Caco-2 (cell line): ENCODE measurements around the gene SLC29A3. TPM values are rescaled to one million over a fixed set of nuclear protein-coding genes. Genes with fewer than 3 reads are reported as not detected.
"Not testable (repeated sequence)": the region's sequence is repeated elsewhere in the genome, so short reads cannot be mapped to it uniquely, and the experiment has no call there.

Experiments
- BruUV-seq: library from RNA; stranded (reverse); fragments of 400-500 nt; replicated peaks from 2 replicates; lab custom pipeline; 2021; lab: Mats Ljungman, UMichigan
- CTCF ChIA-PET: fragments of 300-600 bp; sonication (Branson Sonifier 250); formaldehyde crosslinking; loops from one replicate; lab custom pipeline; 2022; ENCODE audit warnings: antibody characterized with exemption; lab: Charles Lee
- POLR2A ChIA-PET: fragments of 300-600 bp; sonication (Branson Sonifier 250); formaldehyde crosslinking; loops from one replicate; lab custom pipeline; 2022; ENCODE audit warnings: antibody characterized with exemption; lab: Charles Lee
- DNase-seq, 2 experiments: peaks; one replicate each; pipeline versions ENCODE4 v3.0.0 to v3.0.0-alpha.2; 2020 to 2022
- H3K27me3 ChIP-seq: replicated peaks from 2 replicates; pipeline ENCODE4 v1.6.0; 2011; ENCODE audit warnings: low read length; ENCODE audit not compliant: control insufficient read depth, insufficient read depth
- H3K36me3 ChIP-seq: 2 replicates; pipeline ENCODE4 v1.5.1; 2011; ENCODE audit warnings: low read length; ENCODE audit not compliant: control insufficient read depth, insufficient read depth
- H3K4me1 ChIP-seq: fragments of 250-450 bp; sonication (Bioruptor Pico); 2 replicates; pipeline ENCODE4 v1.5.1; 2020; ENCODE audit warnings: mild to moderate bottlenecking
- H3K4me3 ChIP-seq: 2 replicates; pipeline ENCODE4 v1.5.1; 2011; ENCODE audit warnings: low read depth, mild to moderate bottlenecking, control low read depth, low read length
- H3K9me3 ChIP-seq: fragments of 250-450 bp; sonication (Bioruptor Pico); 2 replicates; pipeline ENCODE4 v1.5.1; 2020; ENCODE audit warnings: mild to moderate bottlenecking, moderate library complexity
- H3K27ac Mint-ChIP-seq: one replicate; pipeline ENCODE4 v1.8.0; 2022; ENCODE audit warnings: mixed read lengths; ENCODE audit not compliant: unreplicated experiment
- H3K27me3 Mint-ChIP-seq: one replicate; pipeline ENCODE4 v1.8.0; 2022; ENCODE audit warnings: mixed read lengths; ENCODE audit not compliant: insufficient read depth, unreplicated experiment
- H3K36me3 Mint-ChIP-seq: one replicate; pipeline ENCODE4 v1.8.0; 2022; ENCODE audit warnings: mild to moderate bottlenecking, mixed read lengths; ENCODE audit not compliant: insufficient read depth, unreplicated experiment
- H3K4me1 Mint-ChIP-seq: one replicate; pipeline ENCODE4 v1.8.0; 2022; ENCODE audit warnings: low read depth, mixed read lengths; ENCODE audit not compliant: unreplicated experiment
- H3K4me3 Mint-ChIP-seq: one replicate; pipeline ENCODE4 v1.8.0; 2022; ENCODE audit warnings: mild to moderate bottlenecking, moderate library complexity, mixed read lengths; ENCODE audit not compliant: unreplicated experiment
- H3K9me3 Mint-ChIP-seq: one replicate; pipeline ENCODE4 v1.8.0; 2022; ENCODE audit warnings: mixed read lengths; ENCODE audit not compliant: unreplicated experiment
- CTCF ChIP-seq, 2 experiments: fragments of 200-600 bp in 1 of 2; IDR thresholded peaks; 1 replicate in 1 of 2; 2 replicates in 1 of 2; pipeline versions ENCODE4 v1.5.1 to v1.8.0; 2011 to 2022; ENCODE audit warnings: antibody characterized with exemption in 1 of 2, control low read depth in 1 of 2, inconsistent platforms in 1 of 2, low read depth in 1 of 2, low read length in 1 of 2, mild to moderate bottlenecking in 1 of 2, moderate library complexity in 1 of 2; ENCODE audit not compliant: insufficient read depth in 1 of 2, severe bottlenecking in 1 of 2, unreplicated experiment in 1 of 2
- intact Hi-C: fragments of 100-400 bp; cut with micrococcal nuclease; formaldehyde crosslinking; loops from one replicate; pipeline ENCODE4 v1.10.0; 2022; ENCODE audit not compliant: unreplicated experiment
- total RNA-seq: library from RNA; stranded (reverse); gene quantifications from 2 replicates; pipeline ENCODE4 v1.2.3, GENCODE V29; 2022

SLC29A3 gene
- total RNA-seq, 1 experiment from 2014 or later = 20.7 TPM

GRCh38 chr10:71358277-71358676 is 39.2 kb downstream of the SLC29A3 start:
- Histone ChIP-seq H3K4me1 (no peaks in the 10 kb centered on the region), H3K9me3 (no peaks in the 10 kb centered on the region), H3K36me3 (no peaks in the 10 kb centered on the region), H3K27me3 (no peaks in the 10 kb centered on the region), H3K4me3 (no peak overlapping the region)
- TF ChIP-seq CTCF (IDR thresholded peaks at IDR 0.05; ENCODE audit: insufficient read depth in 1 of 2, low read depth in 1 of 2, low read length in 1 of 2, severe bottlenecking in 1 of 2, unreplicated experiment in 1 of 2) = no peak
- no TSS peak for BruUV-seq
- Mint-ChIP-seq H3K27me3 (no peaks in the 10 kb centered on the region), H3K4me1 (no peaks in the 10 kb centered on the region), H3K4me3 (no peak overlapping the region), H3K27ac (no peak overlapping the region), H3K9me3 (no peaks in the 10 kb centered on the region), H3K36me3 (no peaks in the 10 kb centered on the region)
- ChIA-PET POLR2A (no interaction called here), CTCF (interaction anchor here (0.9 to 1.8 kb wide), 2 partner anchors 19 to 39 kb away, joined by 3 to 6 read pairs; partner anchors contain the start of gene SLC29A3)
- DNase-seq = no peak
- intact Hi-C loops = no loop called here

- H3K36me3 ChIP-seq, H3K9me3 Mint-ChIP-seq, H3K4me1 ChIP-seq, H3K27me3 Mint-ChIP-seq, H3K4me1 Mint-ChIP-seq, H3K27ac Mint-ChIP-seq, intact Hi-C loops, POLR2A ChIA-PET, H3K4me3 Mint-ChIP-seq, DNase-seq, H3K9me3 ChIP-seq, H3K27me3 ChIP-seq, H3K4me3 ChIP-seq, H3K36me3 Mint-ChIP-seq, BruUV-seq: not testable (repeated sequence)
- CTCF ChIA-PET = interaction anchor here (1.8 kb wide), 1 partner anchor 39 kb away, joined by 6 read pairs; the partner anchor contains the start of gene SLC29A3
Observed at GRCh38 chr10:71358906-71359305, 39.8 kb downstream of the SLC29A3 start.

- H3K9me3 Mint-ChIP-seq = no peaks in the 10 kb centered on the region
- Histone ChIP-seq H3K9me3 (no peaks in the 10 kb centered on the region), H3K4me1 (no peaks in the 10 kb centered on the region), H3K4me3 (no peak overlapping the region), H3K27me3 (no peaks in the 10 kb centered on the region), H3K36me3 (no peaks in the 10 kb centered on the region)
- TF ChIP-seq CTCF (IDR thresholded peaks at IDR 0.05; ENCODE audit: insufficient read depth in 1 of 2, low read depth in 1 of 2, low read length in 1 of 2, severe bottlenecking in 1 of 2, unreplicated experiment in 1 of 2) = no peak
- ChIA-PET CTCF (interaction anchor here (0.6 to 1.3 kb wide), 3 partner anchors 10 to 40 kb away, joined by 3 to 5 read pairs (median 4); no protein-coding TSS in a partner anchor), POLR2A (no interaction called here)
- BruUV-seq = no TSS peak
- H3K4me1 Mint-ChIP-seq = no peaks in the 10 kb centered on the region
- no peak overlapping the region for H3K4me3 Mint-ChIP-seq
- intact Hi-C loops = no loop called here
- H3K27ac Mint-ChIP-seq = no peak overlapping the region
- no peaks in the 10 kb centered on the region for H3K36me3 Mint-ChIP-seq
- no peak for DNase-seq
- no peaks in the 10 kb centered on the region for H3K27me3 Mint-ChIP-seq
Observed at GRCh38 chr10:71359364-71360046, 40.4 kb downstream of the SLC29A3 start.
